Keratinocyte (primary cell): ENCODE results near the gene RIT2.

ENCODE experiments used
- CTCF ChIP-seq, 3 experiments: IDR thresholded peaks in 1 of 3; conservative IDR thresholded peaks in 1 of 3; optimal IDR thresholded peaks in 1 of 3; 2 replicates in 2 of 3; 3 replicates in 1 of 3; pipeline versions ENCODE3 to v1.5.1; 2011; ENCODE audit warnings: low read length in 3 of 3, mild to moderate bottlenecking in 3 of 3, moderate library complexity in 2 of 3, control low read depth in 1 of 3, inconsistent platforms in 1 of 3; ENCODE audit not compliant: insufficient read depth in 2 of 3; ENCODE audit errors: extremely low read depth in 1 of 3
- EZH2 ChIP-seq: IDR thresholded peaks from one replicate; pipeline ENCODE4 v1.6.1; 2012; ENCODE audit warnings: inconsistent platforms, mild to moderate bottlenecking, low read length, moderate library complexity

GRCh38 chr18:43108882-43109281 is 6.6 kb downstream of the RIT2 start:
- TF ChIP-seq CTCF (optimal IDR thresholded peaks at IDR 0.05 in 1 of 3, IDR thresholded peaks at IDR 0.05 in 1 of 3, conservative IDR thresholded peaks at IDR 0.05 in 1 of 3; ENCODE audit: extremely low read depth in 1 of 3, insufficient read depth in 2 of 3, low read length in 3 of 3): no peak
- TF ChIP-seq EZH2: no peak
